Spinal cord (tissue), 10 donors: Measurements from ENCODE around the gene VASH2. TPM values are rescaled to one million over a fixed set of nuclear protein-coding genes. Genes with fewer than 3 reads are reported as not detected.
"Not testable (repeated sequence)": the region's sequence is repeated elsewhere in the genome, so short reads cannot be mapped to it uniquely, and the experiment has no call there.

ENCODE experiments used
- DNase-seq, 6 donors: peaks; one replicate each; pipeline versions ENCODE4 v3.0.0 to v3.0.0-alpha.2; 2013 to 2015; ENCODE audit warnings: low spot score in 6 of 6, low read depth in 4 of 6
- H3K27ac ChIP-seq: one replicate; pipeline ENCODE4 v1.5.1; 2013; ENCODE audit warnings: low read depth, low read length, control low read depth
- H3K27me3 ChIP-seq: one replicate; pipeline ENCODE4 v1.6.1; 2013; ENCODE audit warnings: low read length; ENCODE audit not compliant: control insufficient read depth, insufficient read depth
- H3K36me3 ChIP-seq: one replicate; pipeline ENCODE4 v1.6.1; 2013; ENCODE audit warnings: low read length; ENCODE audit not compliant: control insufficient read depth, insufficient read depth
- H3K4me1 ChIP-seq: one replicate; pipeline ENCODE4 v1.6.1; 2013; ENCODE audit warnings: low read length; ENCODE audit not compliant: control insufficient read depth, insufficient read depth
- H3K4me3 ChIP-seq: one replicate; pipeline ENCODE4 v1.5.1; 2013; ENCODE audit warnings: low read depth, low read length, control low read depth
- H3K9me3 ChIP-seq: one replicate; pipeline ENCODE4 v1.6.1; 2013; ENCODE audit warnings: low read length; ENCODE audit not compliant: control insufficient read depth, insufficient read depth
- WGBS: methylation state at CpG from one replicate; pipeline ENCODE4 v1.1.5; 2013; ENCODE audit warnings: missing lambda C conversion rate; ENCODE audit not compliant: insufficient coverage; 5-methylcytosine and 5-hydroxymethylcytosine counted together
- polyA plus RNA-seq, 2 donors: library from polyadenylated mRNA; unstranded; fragments of 120-200 nt; gene quantifications; one replicate each; pipeline ENCODE4 v1.2.1, GENCODE V29; 2013; ENCODE audit not compliant: insufficient read length in 2 of 2
- total RNA-seq, 2 donors: library from RNA; depleted of rRNA in 1 of 2; stranded (reverse); fragments of 120-200 nt in 1 of 2; fragments of >200 nt in 1 of 2; gene quantifications; one replicate each; pipeline versions ENCODE4 v1.2.3 to v1.2.4, GENCODE V29; 2013 to 2014
- donor health status: healthy.

The VASH2 gene
- total and polyA plus RNA-seq, 4 donors: 9.0 to 24.7 (median 15.3) TPM

- no peak overlapping the region for H3K27ac ChIP-seq
- H3K27me3 ChIP-seq: no peaks in the 10 kb centered on the region
- no peak for DNase-seq
- H3K9me3 ChIP-seq: no peaks in the 10 kb centered on the region
- WGBS: 74% methylated on average over 2 of the region's 2 CpGs
- H3K36me3 ChIP-seq: peaks cover 2% of the 10 kb centered on the region
- peaks cover 9% of the 10 kb centered on the region for H3K4me1 ChIP-seq
- no peak overlapping the region for H3K4me3 ChIP-seq
Observed at GRCh38 chr1:212986551-212986950, 36.2 kb downstream of the VASH2 start.

- WGBS: 100% methylated on average over 1 of the region's 6 CpGs
- no peak overlapping the region for H3K4me3 ChIP-seq
- no peak overlapping the region for H3K27ac ChIP-seq
- H3K27me3 ChIP-seq: no peaks in the 10 kb centered on the region
- DNase-seq: no peak
- peaks cover 3% of the 10 kb centered on the region for H3K36me3 ChIP-seq
- H3K9me3 ChIP-seq: no peaks in the 10 kb centered on the region
- H3K4me1 ChIP-seq: no peaks in the 10 kb centered on the region
Observed at GRCh38 chr1:212987702-212988322, 37.5 kb downstream of the VASH2 start.

- Histone ChIP-seq H3K4me3 (no peak overlapping the region), H3K27ac (no peak overlapping the region), H3K9me3 (no peaks in the 10 kb centered on the region), H3K4me1 (no peaks in the 10 kb centered on the region), H3K36me3 (peaks cover 8% of the 10 kb centered on the region), H3K27me3 (no peaks in the 10 kb centered on the region)
- DNase-seq: no peak
- WGBS: no CpG with 5 or more reads among the region's 1 CpG
Observed at GRCh38 chr1:212990276-212990675, 39.9 kb downstream of the VASH2 start.

- 100% methylated on average over 3 of the region's 8 CpGs for WGBS
- H3K27me3 ChIP-seq, H3K27ac ChIP-seq, DNase-seq, H3K4me1 ChIP-seq, H3K9me3 ChIP-seq, H3K4me3 ChIP-seq: not testable (repeated sequence)
- peaks cover 18% of the 10 kb centered on the region for H3K36me3 ChIP-seq
Observed at GRCh38 chr1:212993960-212994359, 43.6 kb downstream of the VASH2 start.

- Histone ChIP-seq H3K27ac (no peak overlapping the region), H3K9me3 (no peaks in the 10 kb centered on the region), H3K27me3 (no peaks in the 10 kb centered on the region), H3K36me3 (peaks cover 20% of the 10 kb centered on the region), H3K4me3 (no peak overlapping the region), H3K4me1 (no peaks in the 10 kb centered on the region)
- no peak for DNase-seq
- WGBS: no CpG with 5 or more reads among the region's 3 CpGs
Observed at GRCh38 chr1:212994926-212995325, 44.6 kb downstream of the VASH2 start.

GRCh38 chr1:213003256-213003655 lies 52.9 kb downstream of the VASH2 start:
- no peak for DNase-seq
- no CpG with 5 or more reads among the region's 3 CpGs for WGBS
- Histone ChIP-seq H3K4me3 (no peak overlapping the region), H3K27me3 (no peaks in the 10 kb centered on the region), H3K36me3 (peaks cover 25% of the 10 kb centered on the region), H3K9me3 (no peaks in the 10 kb centered on the region), H3K27ac (no peak overlapping the region), H3K4me1 (no peaks in the 10 kb centered on the region)

GRCh38 chr1:213008564-213008963 lies 58.2 kb downstream of the VASH2 start:
- H3K27me3 ChIP-seq: no peaks in the 10 kb centered on the region
- no CpG with 5 or more reads among the region's 2 CpGs for WGBS
- H3K9me3 ChIP-seq: no peaks in the 10 kb centered on the region
- no peak overlapping the region for H3K4me3 ChIP-seq
- H3K4me1 ChIP-seq: no peaks in the 10 kb centered on the region
- no peak for DNase-seq
- no peak overlapping the region for H3K27ac ChIP-seq
- H3K36me3 ChIP-seq: peaks cover 23% of the 10 kb centered on the region

GRCh38 chr1:213014642-213015041 lies 64.3 kb downstream of the VASH2 start:
- peak overlapping the region; percentile 98 for H3K27ac ChIP-seq
- WGBS: 81% methylated on average over 2 of the region's 7 CpGs
- DNase-seq: peak in 4 of 6 donors; percentile 1 to 11 (median 8)
- no peaks in the 10 kb centered on the region for H3K9me3 ChIP-seq
- peaks cover 6% of the 10 kb centered on the region for H3K4me1 ChIP-seq
- H3K27me3 ChIP-seq: no peaks in the 10 kb centered on the region
- H3K36me3 ChIP-seq: peaks cover 3% of the 10 kb centered on the region
- H3K4me3 ChIP-seq: peak overlapping the region; percentile 92

GRCh38 chr1:213015099-213016050 lies 65.0 kb downstream of the VASH2 start, which contains the start of gene ANGEL2:
ANGEL2 (minus strand) TSS chr1:213015867; CDS start chr1:213015671, 196 bp downstream.
- under 1% methylated on average over 58 of the region's 66 CpGs for WGBS
- Histone ChIP-seq H3K27me3 (no peaks in the 10 kb centered on the region), H3K4me3 (peak within 1 kb of the TSS; percentile 92), H3K9me3 (no peaks in the 10 kb centered on the region), H3K36me3 (no peaks in the 10 kb centered on the region), H3K27ac (peak within 1 kb of the TSS; percentile 98), H3K4me1 (peaks cover 6% of the 10 kb centered on the region)
- DNase-seq: peak; percentile 94 to 99 (median 98)
